HUES48 (cell line): ENCODE results near the gene L3MBTL4.

Experiments
- H3K27ac ChIP-seq: one replicate; pipeline ENCODE4 v1.7.0; 2013; ENCODE audit warnings: low read depth, low read length, inconsistent platforms
- H3K27me3 ChIP-seq: 2 replicates; pipeline ENCODE4 v1.6.1; 2013; ENCODE audit warnings: mild to moderate bottlenecking, low read length; ENCODE audit not compliant: control insufficient read depth, insufficient read depth
- H3K36me3 ChIP-seq: 2 replicates; pipeline ENCODE4 v1.6.1; 2013; ENCODE audit warnings: low read length; ENCODE audit not compliant: control insufficient read depth, insufficient read depth
- H3K4me1 ChIP-seq: 2 replicates; pipeline ENCODE4 v1.6.1; 2013; ENCODE audit warnings: mild to moderate bottlenecking, low read length; ENCODE audit not compliant: control insufficient read depth, insufficient read depth
- H3K4me3 ChIP-seq: 2 replicates; pipeline ENCODE4 v1.5.1; 2013; ENCODE audit warnings: mild to moderate bottlenecking, low read depth, low read length
- H3K9ac ChIP-seq: 2 replicates; pipeline ENCODE4 v1.6.1; 2013; ENCODE audit warnings: mild to moderate bottlenecking, low read depth, low read length, moderate library complexity
- H3K9me3 ChIP-seq: 2 replicates; pipeline ENCODE4 v1.6.1; 2013; ENCODE audit warnings: low read length; ENCODE audit not compliant: control insufficient read depth, insufficient read depth

L3MBTL4 gene

DNA sequence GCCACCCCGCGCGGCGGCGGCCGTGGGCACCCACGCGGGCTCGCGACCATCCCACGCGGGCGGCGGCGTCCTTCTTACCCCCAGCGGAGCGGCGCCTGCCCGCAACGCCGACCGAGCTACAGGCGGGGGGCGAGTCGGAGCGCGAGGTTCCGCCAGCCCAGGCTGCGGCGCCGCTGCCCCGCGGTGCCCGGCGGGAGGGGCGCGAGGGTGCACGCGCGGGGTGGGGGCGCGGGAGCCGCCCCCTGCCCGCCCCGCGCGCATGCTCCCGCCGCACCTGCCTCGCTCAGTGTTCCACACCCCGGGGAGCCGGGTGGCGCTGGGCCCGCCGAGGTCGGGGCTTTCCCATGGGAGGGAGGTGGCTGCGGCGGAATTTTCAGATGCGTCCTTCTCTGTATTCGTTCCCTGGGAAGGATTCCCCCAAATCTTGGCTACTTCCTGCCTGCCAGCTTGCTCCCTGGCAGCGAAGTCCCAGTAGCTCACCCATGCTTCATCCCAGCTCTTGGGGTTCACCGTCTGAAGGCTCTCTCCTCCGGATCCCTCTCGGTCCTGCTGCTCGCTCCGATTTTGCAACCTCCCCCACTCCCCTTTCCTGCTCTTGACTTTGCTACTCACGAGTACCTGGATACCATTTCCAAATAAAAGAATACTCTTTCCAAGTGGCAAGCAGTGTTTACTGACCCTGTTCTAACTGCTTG is at the start of gene L3MBTL4:
Gene L3MBTL4, minus strand, starts transcription at position 189 of the 695 bp plus-strand sequence. CDS start 103,286 bp downstream, outside the sequence.
- 0 out of 2 replicates have a peak, but pooled peaks cover 4% of the 10 kb centered on the region for H3K4me1 ChIP-seq
- no peak within 1 kb of the TSS for H3K27ac ChIP-seq
- peaks cover 30% of the 10 kb centered on the region for H3K27me3 ChIP-seq
- H3K9me3 ChIP-seq: no peaks in the 10 kb centered on the region
- peak within 1 kb of the TSS; percentile 51; the same call in 1 of the 2 replicates for H3K9ac ChIP-seq
- no peaks in the 10 kb centered on the region for H3K36me3 ChIP-seq
- H3K4me3 ChIP-seq: peak within 1 kb of the TSS; percentile 86

DNA sequence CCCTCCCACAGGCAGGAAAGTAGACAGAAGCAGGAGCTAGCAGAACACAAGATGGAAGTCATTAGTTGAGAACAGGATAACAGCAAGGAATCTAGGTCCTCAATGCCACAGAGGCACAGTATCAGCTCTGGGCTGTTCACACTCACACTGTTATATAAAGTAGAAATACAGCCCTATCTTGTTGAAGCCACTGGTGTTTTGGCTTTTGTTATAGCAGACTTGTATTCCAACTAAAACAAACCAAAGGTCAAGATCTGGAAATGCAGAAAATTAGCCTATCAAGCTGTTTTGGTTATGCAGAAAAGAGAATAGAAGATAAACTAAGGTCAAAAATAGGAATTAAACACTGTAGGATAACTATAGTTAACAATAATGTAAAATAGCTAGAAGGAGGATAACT is 37.5 kb upstream of the L3MBTL4 start:
- H3K4me3 ChIP-seq: no peak overlapping the region
- H3K27ac ChIP-seq: no peak overlapping the region
- no peaks in the 10 kb centered on the region for H3K9me3 ChIP-seq
- H3K27me3 ChIP-seq: no peaks in the 10 kb centered on the region
- no peaks in the 10 kb centered on the region for H3K36me3 ChIP-seq
- no peaks in the 10 kb centered on the region for H3K4me1 ChIP-seq
- no peak overlapping the region for H3K9ac ChIP-seq

DNA sequence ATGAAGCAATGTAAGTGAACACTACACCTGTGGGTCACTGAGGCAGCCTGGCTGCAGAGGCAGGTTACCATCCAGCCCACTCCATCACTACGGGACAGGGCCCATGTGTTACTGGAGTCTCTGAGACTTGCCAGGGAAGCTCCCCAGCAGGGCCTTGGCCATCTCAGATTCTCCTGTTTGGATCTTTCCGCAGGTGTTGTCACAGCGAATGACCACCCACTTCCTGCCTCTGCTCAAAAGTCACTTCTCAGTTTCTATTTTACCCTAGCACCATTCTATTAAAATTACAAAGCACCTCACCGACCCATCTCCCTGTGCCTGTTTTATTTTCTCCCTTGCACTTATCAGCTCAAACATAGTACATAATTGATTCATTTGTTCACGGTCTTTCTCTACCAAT is 34.5 kb upstream of the L3MBTL4 start:
- H3K9me3 ChIP-seq: no peaks in the 10 kb centered on the region
- no peaks in the 10 kb centered on the region for H3K27me3 ChIP-seq
- H3K27ac ChIP-seq: no peak overlapping the region
- H3K9ac ChIP-seq: no peak overlapping the region
- H3K36me3 ChIP-seq: no peaks in the 10 kb centered on the region
- peaks cover 6% of the 10 kb centered on the region; the same call in 1 of the 2 replicates for H3K4me1 ChIP-seq
- H3K4me3 ChIP-seq: no peak overlapping the region

DNA sequence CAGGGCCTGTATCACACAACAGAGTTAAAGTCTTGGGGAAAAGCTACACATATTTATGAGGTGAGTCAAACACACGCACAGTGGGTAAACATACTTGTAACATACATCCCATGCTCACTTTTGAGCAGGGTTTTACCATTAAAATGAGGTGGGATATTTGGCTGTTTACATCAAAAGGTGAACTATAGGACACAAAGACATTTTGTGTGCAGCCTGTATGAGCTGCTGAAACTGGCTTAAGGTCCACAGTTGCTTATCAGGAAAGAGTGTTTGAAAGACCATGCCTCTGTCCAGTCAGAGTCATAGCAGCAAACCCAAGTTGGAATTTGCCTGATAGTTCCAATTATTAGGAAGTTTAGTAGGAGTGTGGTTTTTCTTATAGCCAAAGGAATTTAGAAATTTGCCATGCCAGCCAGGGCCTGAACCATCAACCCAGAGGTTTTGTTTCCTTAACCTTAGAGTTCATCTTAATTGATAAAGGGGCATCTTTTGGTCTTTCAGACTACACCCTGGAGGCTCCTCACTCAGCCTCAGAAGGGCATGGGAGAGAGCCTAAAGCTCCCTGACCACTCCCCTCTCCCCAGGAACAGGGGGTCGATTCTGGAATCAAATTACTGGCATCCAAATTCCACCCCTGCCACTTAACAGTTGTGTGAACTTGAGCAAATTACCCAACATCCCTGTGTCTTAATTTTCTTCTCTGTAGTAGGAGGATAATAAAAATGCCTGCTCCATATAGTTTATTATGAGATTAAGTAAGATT is 29.9 kb upstream of the L3MBTL4 start:
- peaks cover 12% of the 10 kb centered on the region; the same call in 1 of the 2 replicates for H3K4me1 ChIP-seq
- no peaks in the 10 kb centered on the region for H3K36me3 ChIP-seq
- no peak overlapping the region for H3K9ac ChIP-seq
- no peaks in the 10 kb centered on the region for H3K27me3 ChIP-seq
- no peak overlapping the region for H3K4me3 ChIP-seq
- H3K9me3 ChIP-seq: no peaks in the 10 kb centered on the region
- no peak overlapping the region for H3K27ac ChIP-seq

DNA sequence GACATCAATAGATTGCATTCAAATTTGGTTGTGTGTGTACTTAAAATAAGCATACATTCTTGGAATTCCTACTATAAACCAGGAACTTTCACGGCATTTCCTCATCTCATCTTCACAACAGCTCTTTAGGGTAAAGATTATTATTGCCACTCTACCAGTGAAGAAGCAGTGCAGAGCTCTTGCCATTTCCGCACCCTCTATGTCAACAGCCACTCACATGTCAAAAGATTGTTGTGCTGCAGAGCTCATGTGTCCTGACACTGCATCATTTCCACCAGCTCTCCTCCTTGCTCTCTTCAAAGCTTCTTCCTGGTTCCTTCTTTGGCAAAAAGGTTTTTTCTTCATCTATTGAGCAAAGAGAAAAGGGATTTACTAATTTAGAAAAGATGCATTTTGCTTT is 26.5 kb upstream of the L3MBTL4 start:
- H3K4me1 ChIP-seq: peaks cover 12% of the 10 kb centered on the region; the same call in 1 of the 2 replicates
- H3K27ac ChIP-seq: no peak overlapping the region
- no peaks in the 10 kb centered on the region for H3K9me3 ChIP-seq
- H3K36me3 ChIP-seq: no peaks in the 10 kb centered on the region
- no peaks in the 10 kb centered on the region for H3K27me3 ChIP-seq
- no peak overlapping the region for H3K4me3 ChIP-seq
- no peak overlapping the region for H3K9ac ChIP-seq

DNA sequence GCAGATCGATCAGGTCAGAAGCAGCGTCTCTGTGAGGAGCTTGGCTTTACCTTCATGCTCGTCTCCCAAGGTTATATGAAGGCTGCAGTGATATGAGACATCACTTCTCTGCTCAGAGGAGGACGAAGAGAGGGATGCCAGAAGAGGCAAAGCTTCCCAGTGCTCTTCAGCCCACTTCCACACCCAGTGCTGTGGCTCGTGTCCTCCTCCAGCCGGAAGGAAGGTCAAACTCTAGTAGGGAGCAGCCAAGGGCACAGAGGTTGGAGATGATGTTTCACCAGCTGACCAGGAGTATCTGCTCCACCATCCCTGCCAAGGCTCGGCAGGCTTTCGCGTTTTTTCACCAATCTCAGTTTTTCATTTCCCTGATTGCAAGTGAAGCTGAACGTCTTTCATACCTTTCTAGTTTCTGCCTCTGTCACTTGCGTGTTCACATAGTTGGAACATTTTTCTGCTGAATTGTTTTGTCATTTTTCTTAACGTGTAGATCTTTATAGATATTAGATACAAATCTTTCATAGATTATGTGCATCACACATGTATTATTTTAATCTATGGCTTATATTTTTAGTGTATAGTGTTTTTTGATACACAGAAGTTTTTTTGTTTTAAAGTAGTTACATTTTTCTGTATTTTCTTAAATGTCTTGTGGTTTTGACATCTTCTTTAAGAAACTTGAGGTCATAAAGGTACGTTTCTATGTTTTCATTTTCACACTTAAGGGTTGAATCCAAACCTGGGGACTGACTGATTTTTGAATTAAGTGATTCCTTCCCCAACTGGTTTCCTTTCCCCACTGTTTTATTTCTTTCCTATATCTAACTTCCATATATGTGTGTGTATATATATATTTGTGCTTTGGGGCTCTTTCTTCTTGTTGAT is 23.5 kb upstream of the L3MBTL4 start:
- Histone ChIP-seq H3K9ac (no peak overlapping the region), H3K4me3 (no peak overlapping the region), H3K4me1 (peaks cover 6% of the 10 kb centered on the region; the same call in 1 of the 2 replicates), H3K27ac (no peak overlapping the region), H3K27me3 (no peaks in the 10 kb centered on the region), H3K36me3 (no peaks in the 10 kb centered on the region), H3K9me3 (no peaks in the 10 kb centered on the region)

DNA sequence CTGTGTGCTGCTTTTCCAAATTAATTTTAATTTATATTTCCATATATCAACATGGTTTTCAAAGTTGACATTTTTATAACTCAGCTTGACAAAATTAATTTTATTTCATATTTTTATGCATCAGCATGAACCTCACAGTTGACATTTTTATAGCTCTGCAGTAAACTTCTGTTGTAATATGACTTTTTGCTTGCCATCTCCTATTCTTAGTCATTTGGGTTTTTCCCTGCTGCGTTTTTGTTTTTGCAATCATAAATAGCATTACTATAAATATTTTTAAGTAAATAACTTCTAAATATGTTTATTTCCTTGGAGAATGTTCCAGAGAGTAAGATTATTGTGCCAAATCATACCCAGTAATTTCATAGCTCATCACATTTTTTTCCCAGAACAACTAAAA is 21.0 kb upstream of the L3MBTL4 start:
- H3K36me3 ChIP-seq: no peaks in the 10 kb centered on the region
- H3K27ac ChIP-seq: no peak overlapping the region
- no peak overlapping the region for H3K4me3 ChIP-seq
- H3K4me1 ChIP-seq: no peaks in the 10 kb centered on the region
- no peaks in the 10 kb centered on the region for H3K27me3 ChIP-seq
- no peak overlapping the region for H3K9ac ChIP-seq
- no peaks in the 10 kb centered on the region for H3K9me3 ChIP-seq

DNA sequence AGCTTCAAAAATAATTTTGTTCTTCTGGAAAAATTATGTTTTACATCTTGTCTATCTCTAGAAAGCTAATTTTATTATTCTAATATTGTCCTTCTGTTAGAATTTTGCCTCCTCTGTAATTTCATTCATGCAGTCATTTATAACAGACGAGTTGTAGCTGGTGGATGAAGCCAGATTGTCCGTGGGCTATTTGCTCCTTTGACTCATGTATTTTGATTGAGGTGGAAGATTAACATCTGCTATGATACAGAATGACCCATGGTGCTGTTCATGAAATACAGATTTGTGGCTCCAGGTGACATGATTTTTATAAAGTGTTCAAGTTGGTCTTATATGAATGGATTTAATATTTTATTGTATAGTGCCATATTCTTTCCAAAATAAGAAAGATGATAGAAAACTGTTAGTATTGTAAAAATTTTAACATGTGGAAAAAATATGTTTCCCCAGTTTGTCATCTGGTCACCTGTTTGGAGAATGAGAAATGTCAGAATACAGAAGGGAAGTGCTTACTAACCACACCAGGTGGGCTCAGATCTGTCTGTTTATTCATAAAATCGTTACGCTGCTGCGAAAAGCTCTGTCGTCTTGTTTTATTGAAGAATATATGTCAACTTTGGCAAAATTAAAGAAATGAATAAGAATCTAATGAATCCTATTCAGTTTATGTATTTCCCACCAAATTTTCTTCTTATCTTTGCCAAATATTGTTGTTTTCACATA is 20.4 kb upstream of the L3MBTL4 start:
- Histone ChIP-seq H3K9me3 (no peaks in the 10 kb centered on the region), H3K9ac (no peak overlapping the region), H3K4me3 (no peak overlapping the region), H3K36me3 (no peaks in the 10 kb centered on the region), H3K27ac (no peak overlapping the region), H3K27me3 (no peaks in the 10 kb centered on the region), H3K4me1 (no peaks in the 10 kb centered on the region; the same call in 1 of the 2 replicates)

DNA sequence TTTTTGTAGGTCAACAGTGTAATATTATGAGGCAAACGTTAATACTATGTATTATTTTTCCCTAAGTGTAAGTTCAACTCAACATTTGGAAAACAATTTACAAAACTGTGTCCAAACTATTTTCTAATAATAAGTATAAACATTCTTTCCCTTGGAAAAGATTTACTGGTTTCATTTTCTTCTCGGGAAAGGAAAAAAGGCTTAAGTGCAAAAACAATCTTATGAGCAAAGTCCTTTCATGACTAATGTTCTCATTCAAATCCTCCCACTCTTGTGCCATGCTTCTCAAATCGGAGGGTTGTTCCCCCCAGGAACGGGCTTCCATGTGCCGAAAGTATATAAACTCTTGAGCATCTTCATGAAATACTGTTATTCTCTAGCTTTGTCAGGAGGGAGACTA is 19.8 kb upstream of the L3MBTL4 start:
- no peaks in the 10 kb centered on the region for H3K27me3 ChIP-seq
- no peak overlapping the region for H3K4me3 ChIP-seq
- H3K36me3 ChIP-seq: no peaks in the 10 kb centered on the region
- H3K4me1 ChIP-seq: no peaks in the 10 kb centered on the region; the same call in 1 of the 2 replicates
- H3K9ac ChIP-seq: no peak overlapping the region
- H3K9me3 ChIP-seq: no peaks in the 10 kb centered on the region
- H3K27ac ChIP-seq: no peak overlapping the region

DNA sequence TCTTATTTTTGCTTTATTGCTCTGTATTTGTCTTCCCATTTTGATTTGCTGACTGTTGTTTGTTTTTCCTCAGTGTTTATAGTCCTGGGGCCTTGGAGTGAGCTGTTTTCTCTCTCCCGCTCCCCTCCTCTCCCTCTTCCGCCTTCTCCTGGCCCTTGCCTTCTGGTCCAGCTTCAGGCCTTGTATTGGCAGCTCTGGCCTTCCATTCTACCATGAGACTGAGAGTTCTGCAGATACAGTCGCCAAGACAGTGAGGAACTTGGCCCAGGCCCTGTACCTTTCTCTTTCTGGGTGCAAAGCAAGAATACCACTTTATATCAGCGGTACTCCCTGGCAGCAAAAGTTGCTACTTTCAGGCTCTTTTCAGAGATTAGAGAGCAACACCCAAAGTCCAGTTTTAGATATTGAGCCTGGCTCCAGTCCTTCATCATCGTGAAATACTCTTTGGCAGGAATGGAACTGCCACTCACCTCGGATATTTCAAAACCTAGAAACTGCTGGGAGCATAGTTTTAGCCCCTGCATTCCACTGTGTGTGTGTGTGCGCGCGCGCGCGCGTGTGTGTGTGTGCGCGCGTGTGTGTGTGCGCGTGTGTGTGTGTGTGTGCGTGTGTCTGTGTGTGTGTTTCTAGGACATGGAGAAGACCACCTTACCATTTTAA is 17.1 kb upstream of the L3MBTL4 start:
- H3K9me3 ChIP-seq: no peaks in the 10 kb centered on the region
- no peak overlapping the region for H3K4me3 ChIP-seq
- no peak overlapping the region for H3K27ac ChIP-seq
- no peaks in the 10 kb centered on the region; the same call in 1 of the 2 replicates for H3K4me1 ChIP-seq
- no peaks in the 10 kb centered on the region for H3K36me3 ChIP-seq
- H3K9ac ChIP-seq: no peak overlapping the region
- no peaks in the 10 kb centered on the region for H3K27me3 ChIP-seq
